Pancreas (tissue), 10 donors: ENCODE data around the gene PKD1L1. TPM values are rescaled to one million over a fixed set of nuclear protein-coding genes. Genes with fewer than 3 reads are reported as not detected.

Experiments
- ATAC-seq, 4 donors: fragments of 200-7000 bp; cut with Tn5 transposase; one replicate each; pipeline versions ENCODE4 v1.8.0 to v1.9.1; 2020; ENCODE audit warnings: mild to moderate bottlenecking in 4 of 4, moderate library complexity in 4 of 4
- DNase-seq, 6 donors: peaks; one replicate each; pipeline ENCODE4 v3.0.0-alpha.2; 2020
- FAIRE-seq: peaks from 2 replicates; lab custom pipeline; 2012; peaks lifted over from hg19 to GRCh38; lab: Jason Lieb, UNC
- H3K27ac ChIP-seq, 4 donors: fragments of 200-600 bp; sonication (generic); 1 replicate in 3 of 4; 2 replicates in 1 of 4; pipeline versions ENCODE4 v1.5.0 to v1.8.0; 2020
- H3K27me3 ChIP-seq, 4 donors: fragments of 200-600 bp; one replicate each; pipeline ENCODE4 v1.8.0; 2021
- H3K36me3 ChIP-seq, 3 donors: fragments of 200-600 bp; sonication (generic) in 1 of 3; one replicate each; pipeline versions ENCODE4 v1.5.0 to v1.8.0; 2020 to 2021
- H3K4me1 ChIP-seq, 3 donors: fragments of 200-600 bp; one replicate each; pipeline ENCODE4 v1.8.0; 2021
- H3K4me3 ChIP-seq, 4 donors: fragments of 200-600 bp; sonication (generic) in 2 of 4; one replicate each; pipeline versions ENCODE4 v1.5.0 to v1.8.0; 2020 to 2021
- H3K9me3 ChIP-seq, 4 donors: fragments of 200-600 bp; one replicate each; pipeline ENCODE4 v1.8.0; 2021
- CTCF ChIP-seq, 4 donors: fragments of 200-600 bp; sonication (generic) in 3 of 4; IDR thresholded peaks; one replicate each; pipeline versions ENCODE4 v1.5.0 to v1.8.0; 2021; ENCODE audit warnings: antibody characterized with exemption in 4 of 4
- WGBS, 2 donors: extraction: QIAGEN DNeasy Blood & Tissue Kit; methylation state at CpG; one replicate each; pipeline ENCODE4 v1.1.7; 2013; 5-methylcytosine and 5-hydroxymethylcytosine counted together
- intact Hi-C, 3 donors: fragments of 100-400 bp; cut with DNase I; formaldehyde crosslinking; loops; one replicate each; pipeline versions ENCODE4 v1.11.1 to v1.14.2; 2022
- polyA plus RNA-seq, 2 donors: library from polyadenylated mRNA; stranded (reverse); fragments of 200-250 nt; gene quantifications; one replicate each; pipeline ENCODE4 v1.2.3, GENCODE V29; 2013
- total RNA-seq, 6 donors: library from RNA; stranded (reverse); fragmentation: NEBNext Ultra II Directional in 4 of 6; extraction: Animal tissue kit (Norgen Biotek cat#: 25700) in 4 of 6; gene quantifications; one replicate each; pipeline versions ENCODE4 v1.2.1 to v1.2.4, GENCODE V29; 2021 to 2023
- donor health status: healthy with polysubstance abuse.
- donor health status: DM: no; HTN: no; CAD: no; lungs with moderate emphysema.
- donor health status: DM: no; HTN: no; CAD: no.
- donor health status: control.
- donor health status: control.
- donor health status: Bipolar disorder and iron deficiency.
- donor health status: DM: yes; HTN: yes; CAD: no.
- donor health status: DM: no; HTN: no; CAD: no.
- donor health status: DM: no; HTN: no; CAD: no.
- donor health status: DM: yes; HTN: yes; CAD: no.

PKD1L1 gene
- total and polyA plus RNA-seq, 8 donors, result 0.03 to 0.54 (median 0.13) TPM

- Histone ChIP-seq H3K27ac (no peak overlapping the region), H3K4me1 (no peaks in the 10 kb centered on the region), H3K36me3 (no peaks in the 10 kb centered on the region), H3K27me3 (no peaks in the 10 kb centered on the region), H3K9me3 (no peaks in the 10 kb centered on the region), H3K4me3 (no peak overlapping the region)
- WGBS, 2 donors, result 51 to 53% methylated on average over 25 of the region's 25 CpGs
- intact Hi-C loops, result no loop called here
- TF ChIP-seq CTCF (IDR thresholded peaks at IDR 0.05), result no peak
- DNase-seq (no peak), ATAC-seq (peak in 2 of 4 donors; percentile 19 to 20), FAIRE-seq (no peak)
Measured at GRCh38 chr7:47743965-47744591, 204.2 kb downstream of the PKD1L1 start.

GRCh38 chr7:47741984-47742383 is 206.3 kb downstream of the PKD1L1 start:
- no peak for DNase-seq
- H3K4me3 ChIP-seq, result no peak overlapping the region
- no peaks in the 10 kb centered on the region for H3K9me3 ChIP-seq
- WGBS, 2 donors, result 87 to 90% methylated on average over 6 of the region's 6 CpGs
- H3K4me1 ChIP-seq, result no peaks in the 10 kb centered on the region
- no peak for TF ChIP-seq CTCF (IDR thresholded peaks at IDR 0.05)
- no peak for ATAC-seq
- no peaks in the 10 kb centered on the region for H3K36me3 ChIP-seq
- no peaks in the 10 kb centered on the region for H3K27me3 ChIP-seq
- H3K27ac ChIP-seq, result no peak overlapping the region
- intact Hi-C loops, result no loop called here
- no peak for FAIRE-seq

- no peak for TF ChIP-seq CTCF (IDR thresholded peaks at IDR 0.05)
- no peak for DNase-seq
- Histone ChIP-seq H3K4me1 (no peaks in the 10 kb centered on the region), H3K9me3 (no peaks in the 10 kb centered on the region), H3K4me3 (no peak overlapping the region), H3K27ac (no peak overlapping the region), H3K27me3 (no peaks in the 10 kb centered on the region), H3K36me3 (no peaks in the 10 kb centered on the region)
- 74 to 77% methylated on average over 8 of the region's 8 CpGs for WGBS, 2 donors
- intact Hi-C loops, result no loop called here
- no peak for ATAC-seq
- FAIRE-seq, result no peak
Measured at GRCh38 chr7:47739891-47740290, 208.4 kb downstream of the PKD1L1 start.

- Histone ChIP-seq H3K4me3 (no peak overlapping the region), H3K4me1 (no peaks in the 10 kb centered on the region), H3K9me3 (no peaks in the 10 kb centered on the region), H3K27ac (no peak overlapping the region), H3K27me3 (no peaks in the 10 kb centered on the region), H3K36me3 (no peaks in the 10 kb centered on the region)
- no peak for TF ChIP-seq CTCF (IDR thresholded peaks at IDR 0.05)
- DNase-seq (no peak), ATAC-seq (no peak), FAIRE-seq (no peak)
- intact Hi-C loops, result no loop called here
- 88 to 90% methylated on average over 9 of the region's 9 CpGs for WGBS, 2 donors
Measured at GRCh38 chr7:47739301-47739875, 208.9 kb downstream of the PKD1L1 start.

GRCh38 chr7:47738563-47739166 is 209.6 kb downstream of the PKD1L1 start:
- Histone ChIP-seq H3K27ac (no peak overlapping the region), H3K9me3 (no peaks in the 10 kb centered on the region), H3K36me3 (no peaks in the 10 kb centered on the region), H3K27me3 (no peaks in the 10 kb centered on the region), H3K4me3 (no peak overlapping the region), H3K4me1 (no peaks in the 10 kb centered on the region)
- no peak for TF ChIP-seq CTCF (IDR thresholded peaks at IDR 0.05)
- ATAC-seq, result no peak
- FAIRE-seq, result no peak
- intact Hi-C loops, result no loop called here
- WGBS, 2 donors, result 76 to 90% methylated on average over 6 of the region's 6 CpGs
- no peak for DNase-seq
